ENCODE measurements around the gene KIAA0319L.

DNA sequence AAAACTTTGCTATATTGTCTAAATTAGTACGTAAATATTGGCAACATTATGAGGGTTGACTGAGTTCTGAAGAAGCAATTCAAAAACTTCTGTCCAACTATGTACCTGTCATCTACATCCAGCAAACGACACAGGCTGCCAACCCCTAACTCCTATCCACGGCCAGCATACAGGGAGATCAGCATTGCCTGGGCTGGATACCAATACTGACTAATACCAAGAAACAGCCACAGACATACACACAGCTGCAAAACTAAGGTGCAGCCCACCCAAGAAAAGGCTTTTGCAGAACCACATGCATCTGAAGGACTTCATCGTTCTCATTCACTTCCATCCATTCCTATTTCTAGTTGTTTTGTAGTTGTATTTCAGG, 2.0 kb downstream of the KIAA0319L start:
- TF ChIP-seq, protein P1, sequence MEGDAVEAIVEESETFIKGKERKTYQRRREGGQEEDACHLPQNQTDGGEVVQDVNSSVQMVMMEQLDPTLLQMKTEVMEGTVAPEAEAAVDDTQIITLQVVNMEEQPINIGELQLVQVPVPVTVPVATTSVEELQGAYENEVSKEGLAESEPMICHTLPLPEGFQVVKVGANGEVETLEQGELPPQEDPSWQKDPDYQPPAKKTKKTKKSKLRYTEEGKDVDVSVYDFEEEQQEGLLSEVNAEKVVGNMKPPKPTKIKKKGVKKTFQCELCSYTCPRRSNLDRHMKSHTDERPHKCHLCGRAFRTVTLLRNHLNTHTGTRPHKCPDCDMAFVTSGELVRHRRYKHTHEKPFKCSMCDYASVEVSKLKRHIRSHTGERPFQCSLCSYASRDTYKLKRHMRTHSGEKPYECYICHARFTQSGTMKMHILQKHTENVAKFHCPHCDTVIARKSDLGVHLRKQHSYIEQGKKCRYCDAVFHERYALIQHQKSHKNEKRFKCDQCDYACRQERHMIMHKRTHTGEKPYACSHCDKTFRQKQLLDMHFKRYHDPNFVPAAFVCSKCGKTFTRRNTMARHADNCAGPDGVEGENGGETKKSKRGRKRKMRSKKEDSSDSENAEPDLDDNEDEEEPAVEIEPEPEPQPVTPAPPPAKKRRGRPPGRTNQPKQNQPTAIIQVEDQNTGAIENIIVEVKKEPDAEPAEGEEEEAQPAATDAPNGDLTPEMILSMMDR (IDR thresholded peaks at IDR 0.05) = no peak
- TF ChIP-seq ZFX (IDR thresholded peaks at IDR 0.05; ENCODE audit: borderline replicate concordance) = no peak

All from 22Rv1 (cell line).